Stimulated activated CD8-positive, alpha-beta memory T cell treated with anti-CD3 and anti-CD28 coated beads, Interleukin-12 subunit alpha, Interleukin-12 subunit beta, amount 100 ng/mL, for 24 hours (primary cell): Measurements from ENCODE around the gene PLEKHB2.
A peak's percentile ranks its signal among the peaks of the same experiment; 100 is the strongest.
"Not testable (repeated sequence)": the region's sequence is repeated elsewhere in the genome, so short reads cannot be mapped to it uniquely, and the experiment has no call there.

Source experiments
- DNase-seq: peaks from one replicate; pipeline ENCODE4 v3.0.0-alpha.2; 2020; ENCODE audit errors: extremely low read depth

Gene PLEKHB2

DNA sequence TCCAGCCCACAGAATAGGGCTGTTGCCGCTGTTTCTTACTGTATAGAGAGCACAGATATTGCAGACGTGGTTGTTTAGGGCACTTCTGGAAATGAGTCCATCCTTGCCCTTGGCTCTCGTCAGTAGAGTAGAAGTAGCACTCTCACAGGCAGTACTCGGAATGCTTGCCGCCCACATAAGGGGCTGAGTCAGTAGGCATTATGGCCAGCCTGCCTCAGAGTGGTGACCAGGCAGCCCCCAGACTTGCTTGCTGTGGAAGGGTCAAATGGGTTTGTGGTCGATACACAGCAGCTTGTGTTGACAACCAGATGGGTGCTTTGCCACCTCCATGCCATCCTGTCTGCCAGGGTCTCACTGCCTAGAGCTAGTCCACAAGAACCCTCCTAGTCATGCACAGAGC is 38.7 kb downstream of the PLEKHB2 start:
- no peak for DNase-seq

DNA sequence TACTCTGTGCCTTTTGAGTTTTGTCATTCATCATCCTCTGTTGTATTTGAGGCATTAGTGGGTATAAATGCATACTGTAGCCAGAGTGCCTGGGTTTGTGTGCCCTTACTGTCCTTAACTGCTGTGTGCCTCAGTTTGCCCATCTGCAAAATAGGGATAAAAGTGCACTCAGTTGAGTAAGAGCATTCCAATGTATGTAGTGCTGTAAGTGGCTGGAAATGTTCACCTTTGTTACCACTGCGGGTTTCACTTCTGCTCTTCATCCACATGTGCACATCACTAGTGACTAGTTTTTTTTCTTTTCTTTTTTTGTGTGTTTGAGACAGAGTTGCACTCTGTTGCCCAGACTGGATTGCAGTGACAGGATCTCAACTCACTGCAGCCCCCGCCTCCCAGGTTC is 39.9 kb downstream of the PLEKHB2 start:
- DNase-seq = no peak

DNA sequence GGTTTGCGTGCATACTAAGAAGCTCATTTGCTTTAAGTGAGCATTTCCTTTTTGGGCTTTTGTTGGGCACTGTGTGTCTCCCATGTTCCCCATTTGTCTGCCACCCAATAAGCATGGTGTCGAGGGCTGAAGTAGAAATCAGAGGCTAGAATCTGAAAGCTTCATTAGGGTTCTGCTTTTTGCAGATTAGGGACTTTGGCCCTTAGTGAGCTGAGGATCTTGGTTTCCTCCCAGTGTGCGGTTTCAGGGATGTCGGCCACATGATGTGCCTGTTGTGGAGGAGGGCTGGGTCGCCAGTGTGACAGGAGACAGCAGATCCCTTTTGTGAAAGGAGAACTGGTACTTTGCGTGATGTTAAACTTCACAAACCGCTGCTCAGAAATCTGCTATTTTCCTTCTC is 41.1 kb downstream of the PLEKHB2 start:
- no peak for DNase-seq

DNA sequence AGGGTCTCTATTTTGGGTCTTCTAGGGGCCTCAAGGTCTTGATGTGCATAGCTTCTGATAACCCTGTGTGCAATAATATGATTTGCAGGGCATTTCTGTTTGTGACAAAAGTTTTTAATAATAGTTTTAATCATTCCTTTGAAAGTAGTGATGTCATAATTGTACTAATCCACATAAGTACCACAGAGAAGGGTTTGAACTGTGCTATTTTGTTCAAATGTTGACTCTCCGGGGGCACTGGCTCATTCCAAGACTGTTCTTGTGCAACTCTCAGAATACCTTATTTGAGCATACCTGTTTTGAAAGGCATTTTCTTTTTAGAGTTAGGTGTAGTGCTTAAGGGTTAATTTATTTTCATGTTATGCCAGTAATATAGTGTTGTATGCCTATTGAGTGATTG is 41.6 kb downstream of the PLEKHB2 start:
- no peak for DNase-seq

DNA sequence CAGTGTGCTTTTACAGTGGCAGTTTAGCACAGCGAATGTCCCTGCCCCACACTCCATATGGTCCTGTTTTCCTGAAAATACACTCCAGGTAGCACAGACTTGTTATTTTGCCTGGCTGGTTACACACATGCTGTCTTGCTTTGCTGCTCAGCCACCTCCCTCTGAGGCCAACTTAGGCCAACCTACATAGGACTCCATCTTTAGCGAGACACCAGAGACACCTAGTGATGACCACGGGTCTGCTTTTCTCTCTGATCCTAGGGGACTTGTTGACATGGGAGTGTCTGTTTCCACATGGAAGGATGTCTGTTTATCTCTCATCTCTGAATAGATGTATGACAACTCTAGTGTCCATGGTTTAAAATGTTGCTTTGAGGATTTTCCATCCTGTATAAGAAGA is 43.3 kb downstream of the PLEKHB2 start:
- DNase-seq = no peak

DNA sequence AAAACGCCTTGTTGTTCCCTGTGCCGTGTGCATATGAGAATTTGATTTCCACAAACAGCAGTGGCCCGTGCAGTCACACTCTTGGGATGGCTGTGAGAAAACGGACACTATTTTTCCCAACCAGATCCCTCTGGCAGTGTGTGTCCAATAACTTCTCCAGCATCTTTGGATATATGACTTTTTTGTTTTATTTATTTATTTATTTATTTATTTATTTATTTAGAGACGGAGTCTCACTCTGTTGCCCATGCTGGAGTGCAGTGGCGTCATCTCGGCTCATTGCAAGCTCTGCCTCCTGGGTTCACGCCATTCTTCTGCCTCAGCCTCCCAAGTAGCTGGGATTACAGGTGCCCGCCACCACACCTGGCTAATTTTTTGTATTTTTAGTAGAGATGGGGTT is 45.0 kb downstream of the PLEKHB2 start:
- DNase-seq = not testable (repeated sequence)

DNA sequence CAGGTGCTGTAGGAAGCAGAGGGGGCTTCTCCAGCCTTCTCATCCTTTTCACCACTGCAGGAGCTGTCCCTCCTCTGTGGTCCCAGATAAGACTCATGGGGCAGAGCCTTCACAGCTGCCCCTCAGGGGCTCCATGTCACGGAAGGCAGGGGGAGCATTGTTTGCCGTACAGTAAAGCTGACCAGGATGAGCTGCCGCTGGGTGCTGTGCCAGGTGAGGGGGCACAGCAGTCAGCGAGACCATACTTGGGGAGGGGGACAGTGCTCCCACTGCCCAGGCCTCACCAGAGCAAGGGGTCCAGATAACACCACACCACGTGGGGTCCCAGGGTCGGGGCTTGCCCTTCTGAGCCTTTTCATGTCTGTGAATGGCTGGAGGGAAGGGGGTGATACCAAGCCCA is 46.3 kb downstream of the PLEKHB2 start:
- DNase-seq = no peak

DNA sequence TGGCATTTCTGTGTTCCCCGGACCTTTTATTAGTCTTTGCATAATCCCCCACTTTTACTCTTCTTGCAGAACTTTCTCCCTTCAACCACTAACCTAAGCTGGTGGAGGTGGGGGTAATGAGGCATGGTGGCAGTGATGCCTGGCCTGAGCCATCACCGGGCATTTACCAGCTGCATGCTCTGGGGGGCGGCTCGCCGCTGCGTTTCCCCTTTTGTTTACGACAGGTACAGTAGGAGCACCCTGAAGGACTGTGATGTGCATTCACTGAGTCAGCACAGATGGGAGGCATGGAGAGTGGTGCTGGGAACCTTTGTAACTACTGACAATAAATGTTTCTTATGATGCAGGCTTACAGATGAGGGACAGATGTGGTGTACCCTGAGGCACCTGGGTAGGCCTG is 46.9 kb downstream of the PLEKHB2 start:
- DNase-seq = no peak

DNA sequence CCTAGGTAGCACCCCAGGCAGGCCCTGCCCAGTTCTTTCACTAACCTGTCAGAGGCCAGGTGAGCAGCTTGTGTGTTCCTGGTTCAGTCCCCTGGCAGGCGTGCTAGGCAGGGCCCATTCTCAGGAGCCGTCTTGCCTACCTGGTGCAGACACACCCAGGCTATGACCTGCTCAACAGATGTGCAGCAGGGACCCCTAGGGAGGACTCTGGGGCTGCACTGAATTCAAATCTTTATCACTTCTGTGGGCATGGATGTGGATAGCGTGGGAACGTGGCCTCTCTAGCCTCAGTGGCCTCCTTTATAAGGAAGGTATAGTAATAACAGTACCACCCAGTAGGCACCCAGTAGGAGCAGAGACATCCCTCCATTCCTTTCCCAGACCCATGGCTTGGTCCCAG is 48.4 kb downstream of the PLEKHB2 start:
- DNase-seq = no peak

DNA sequence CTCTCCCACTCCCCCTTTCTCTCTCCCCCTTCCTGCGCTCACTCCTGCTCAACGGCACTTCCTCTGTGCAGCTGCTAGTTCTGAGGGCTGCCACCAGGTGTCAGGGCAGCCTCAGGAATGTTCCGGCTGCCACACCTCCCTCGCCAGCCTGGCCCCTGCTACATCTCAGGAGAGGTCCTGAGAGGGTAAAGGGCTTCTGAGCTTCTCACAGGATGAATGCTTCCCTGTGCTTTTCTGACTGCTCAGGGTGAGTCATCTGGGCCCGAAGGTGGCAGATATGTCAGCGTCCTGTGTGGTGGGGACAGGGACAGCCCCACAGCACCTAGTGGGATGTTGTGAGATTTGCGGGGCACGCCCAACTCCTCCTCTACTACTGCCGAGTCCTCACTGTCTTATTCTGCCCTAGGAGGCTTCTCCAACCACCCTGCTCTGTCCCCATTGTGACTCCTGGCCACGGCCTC is 49.0 kb downstream of the PLEKHB2 start:
- DNase-seq = peak; percentile 61

DNA sequence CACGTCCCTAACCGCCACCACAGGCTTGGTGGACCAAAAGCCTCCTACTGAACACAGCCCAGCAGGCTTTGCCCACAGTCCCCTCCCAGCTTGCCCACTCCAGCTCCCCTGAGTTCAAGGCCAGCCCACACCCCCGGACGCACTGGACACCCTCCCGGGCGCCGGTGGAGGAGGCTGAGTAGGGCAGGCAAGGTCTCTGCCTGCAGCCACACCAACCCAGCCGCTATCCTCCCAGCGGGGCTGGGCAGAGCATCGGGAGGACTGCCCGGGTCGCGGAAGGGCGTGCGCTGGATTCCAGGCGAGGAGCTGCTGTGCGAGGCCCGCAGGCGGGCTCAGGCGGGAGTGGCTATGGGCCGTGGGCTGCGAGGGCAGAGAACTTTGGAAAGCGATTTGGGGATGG is 49.5 kb downstream of the PLEKHB2 start:
- DNase-seq = no peak

DNA sequence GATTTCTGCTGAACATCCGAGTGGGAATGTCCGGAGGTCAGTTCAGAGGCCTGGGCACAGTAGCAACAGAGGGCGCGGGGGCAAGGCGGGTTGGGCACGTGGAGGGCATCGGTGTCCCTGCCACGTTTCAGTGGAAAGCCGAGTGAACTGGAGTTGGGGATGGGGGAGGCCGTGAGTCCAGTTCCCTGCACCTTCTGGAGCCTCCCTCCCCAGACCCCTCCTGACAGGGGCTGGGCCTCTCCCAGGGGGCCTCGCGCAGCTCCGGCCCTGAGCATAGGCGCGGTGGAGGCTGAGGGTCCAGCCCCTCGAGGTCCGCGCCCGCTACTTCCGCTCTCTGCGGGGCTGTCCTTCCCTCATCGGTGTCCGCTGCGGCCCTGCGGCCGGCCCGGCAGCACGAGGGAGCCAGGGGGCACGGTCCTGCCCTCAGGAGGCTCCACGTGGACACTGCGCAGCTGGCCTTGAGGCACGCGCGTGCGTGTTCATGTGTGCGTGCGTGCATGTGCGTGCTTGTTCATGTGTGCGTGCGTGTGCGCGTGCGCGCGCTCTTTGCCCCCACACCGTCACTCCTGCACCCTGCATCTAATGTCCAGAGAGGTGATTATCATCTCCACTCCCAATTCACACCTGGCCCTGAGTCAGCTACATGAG is 50.2 kb downstream of the PLEKHB2 start:
- DNase-seq = no peak

DNA sequence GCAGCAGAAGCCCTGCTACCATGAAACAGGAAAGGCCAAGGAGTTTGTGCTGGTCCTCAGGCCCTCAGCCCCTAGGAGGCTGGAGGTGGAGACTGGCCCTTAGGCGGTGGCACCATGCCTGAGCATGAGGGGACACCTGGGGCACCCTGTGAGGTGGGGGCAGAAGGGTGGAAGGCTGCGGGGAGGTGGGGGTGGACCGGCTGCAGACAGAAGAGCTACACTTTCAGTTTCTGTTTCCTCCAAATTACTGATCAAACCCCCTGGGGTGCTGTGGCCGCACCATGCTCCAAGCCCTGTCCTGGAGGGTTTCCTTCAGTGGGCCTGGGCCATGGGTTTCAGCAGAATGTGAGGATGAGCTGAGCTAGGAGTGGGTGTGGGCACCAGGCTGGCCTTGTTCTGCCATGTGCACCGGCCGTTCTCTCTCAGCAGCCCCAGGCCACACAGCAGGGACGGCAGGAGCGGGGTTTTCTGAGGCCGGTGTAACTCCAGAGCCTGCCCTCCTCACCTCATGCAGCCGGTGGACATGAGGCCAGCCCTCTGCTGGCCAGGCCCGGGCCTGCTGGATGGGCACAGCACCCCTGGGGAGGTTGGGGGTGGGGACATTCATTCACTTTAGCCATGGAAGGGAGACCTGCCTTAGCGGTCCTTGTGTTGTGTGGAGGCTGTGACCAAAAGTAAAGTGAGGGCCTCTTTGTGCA is 51.5 kb downstream of the PLEKHB2 start:
- no peak for DNase-seq

DNA sequence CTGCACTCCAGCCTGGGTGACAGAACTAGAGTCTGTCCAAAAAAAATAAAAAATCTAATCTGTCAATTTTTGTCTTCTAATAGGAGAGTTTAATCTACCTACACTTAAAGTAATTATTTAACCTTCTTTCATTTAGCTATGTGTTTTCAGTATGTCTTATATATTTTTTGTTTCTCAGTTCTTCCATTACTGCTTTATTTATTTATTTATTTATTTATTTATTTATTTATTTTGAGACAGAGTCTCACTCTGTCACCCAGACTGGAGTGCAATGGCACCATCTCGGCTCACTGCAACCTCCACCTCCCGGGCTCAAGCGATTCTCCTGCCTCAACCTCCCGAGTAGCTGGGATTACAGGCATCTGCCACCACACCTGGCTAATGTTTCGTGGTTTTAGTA is 60.4 kb downstream of the PLEKHB2 start:
- DNase-seq = not testable (repeated sequence)

DNA sequence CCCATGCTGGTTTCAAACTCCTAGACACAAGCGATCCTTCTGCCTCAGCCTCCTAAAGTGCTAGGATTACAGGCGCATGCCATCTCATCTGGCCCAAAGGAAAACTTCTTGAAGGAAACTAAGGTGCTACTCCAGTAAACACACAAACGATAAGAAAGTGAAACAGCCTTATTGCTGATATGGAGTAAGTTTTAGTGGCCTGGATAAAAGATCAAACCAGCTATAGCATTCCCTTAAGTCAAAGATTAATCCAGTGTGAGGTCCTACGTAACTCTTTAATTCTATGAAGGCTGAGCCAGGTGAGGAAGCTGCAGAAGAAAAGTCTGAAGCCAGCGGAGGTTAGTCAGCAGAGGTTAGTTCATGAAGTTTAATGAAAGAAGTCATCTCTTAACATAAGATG is 63.4 kb downstream of the PLEKHB2 start:
- DNase-seq = no peak

DNA sequence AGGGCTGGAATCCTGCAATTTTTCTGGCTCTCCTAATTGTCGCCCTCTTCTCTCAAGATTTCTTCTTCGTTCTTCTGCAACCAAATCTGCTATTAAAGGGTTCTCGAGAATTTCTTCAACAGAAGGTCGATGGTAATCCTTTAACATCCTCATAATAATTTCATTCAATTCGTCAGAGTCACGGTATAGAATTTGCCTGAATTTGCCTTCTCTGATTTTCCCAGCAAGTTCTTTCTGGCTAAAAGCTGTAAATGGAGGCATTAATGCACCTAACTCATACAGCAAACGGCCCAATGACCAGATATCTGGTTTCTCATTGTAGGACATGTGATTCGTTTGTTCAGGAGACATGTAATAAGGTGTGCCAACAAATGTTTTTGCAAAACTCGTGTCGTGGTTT is 72.9 kb downstream of the PLEKHB2 start:
- not testable (repeated sequence) for DNase-seq

DNA sequence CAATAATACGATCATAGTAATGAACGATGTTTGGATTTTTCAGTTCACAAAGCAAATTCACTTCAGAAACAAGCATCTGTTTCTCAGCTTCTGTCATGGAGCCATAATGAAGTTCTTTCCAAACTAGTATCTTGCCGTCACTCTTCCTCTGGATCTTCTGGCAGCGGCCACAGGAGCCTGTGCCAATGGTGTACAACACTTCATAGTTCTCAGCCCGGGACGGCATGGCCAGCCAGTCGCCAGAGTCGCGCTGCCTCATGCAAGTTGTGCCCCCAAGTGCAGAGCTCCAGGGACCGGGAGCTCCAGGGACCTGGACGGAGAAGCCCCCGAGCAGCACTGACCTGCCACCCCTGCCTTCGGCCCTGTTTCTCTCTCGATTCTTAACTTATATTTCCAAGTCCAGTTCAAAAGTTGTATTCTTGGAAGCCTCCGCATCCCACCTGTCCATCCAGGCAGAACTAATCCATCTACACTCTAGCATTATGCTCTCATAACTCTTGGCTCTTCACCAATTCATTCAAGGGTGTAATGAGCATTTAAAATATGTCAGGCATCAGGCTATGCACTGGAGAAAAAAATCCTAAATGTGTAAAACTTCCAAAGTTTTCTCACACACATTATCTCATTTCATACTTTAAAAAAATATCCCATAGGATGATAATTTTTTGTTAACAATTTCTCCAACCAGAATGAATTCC is 73.7 kb downstream of the PLEKHB2 start:
- DNase-seq = not testable (repeated sequence)

DNA sequence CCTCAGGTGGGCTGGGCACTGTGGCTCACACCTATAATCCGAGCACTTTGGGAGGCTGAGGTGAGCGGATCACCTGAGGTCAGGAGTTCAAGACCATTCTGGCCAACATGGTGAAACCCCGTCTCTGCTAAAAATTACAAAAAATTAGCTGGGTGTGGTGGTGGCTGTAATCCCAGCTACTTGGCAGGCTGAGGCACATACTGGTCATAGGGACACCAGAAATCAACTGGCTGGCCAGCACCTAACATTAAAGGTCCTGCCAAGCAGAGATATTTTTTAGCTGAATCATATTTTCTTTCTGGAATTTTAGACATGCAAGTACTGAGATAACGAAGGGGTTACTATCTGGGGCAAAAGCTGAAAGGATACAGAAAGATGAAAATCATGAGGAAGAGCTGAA is 76.3 kb downstream of the PLEKHB2 start:
- DNase-seq = not testable (repeated sequence)

DNA sequence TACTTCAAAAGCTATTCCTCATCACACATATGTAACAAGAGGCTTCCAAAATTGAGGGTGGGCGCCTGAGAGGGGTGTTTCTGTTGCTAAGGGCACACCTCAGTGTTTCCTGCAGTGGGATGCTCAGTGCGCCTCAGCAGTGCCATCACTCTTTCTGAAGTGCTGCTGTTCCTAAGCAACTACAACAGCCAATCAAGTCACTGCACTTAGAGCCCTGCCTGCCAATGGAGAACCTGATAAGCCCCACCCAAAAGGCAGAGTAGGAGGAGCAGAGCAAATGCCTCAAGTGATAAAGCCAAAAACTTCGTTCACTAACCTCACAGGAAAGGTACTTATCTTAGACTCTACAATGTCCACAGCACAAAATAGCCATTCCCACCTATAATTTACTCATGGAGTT is 88.3 kb downstream of the PLEKHB2 start:
- not testable (repeated sequence) for DNase-seq

DNA sequence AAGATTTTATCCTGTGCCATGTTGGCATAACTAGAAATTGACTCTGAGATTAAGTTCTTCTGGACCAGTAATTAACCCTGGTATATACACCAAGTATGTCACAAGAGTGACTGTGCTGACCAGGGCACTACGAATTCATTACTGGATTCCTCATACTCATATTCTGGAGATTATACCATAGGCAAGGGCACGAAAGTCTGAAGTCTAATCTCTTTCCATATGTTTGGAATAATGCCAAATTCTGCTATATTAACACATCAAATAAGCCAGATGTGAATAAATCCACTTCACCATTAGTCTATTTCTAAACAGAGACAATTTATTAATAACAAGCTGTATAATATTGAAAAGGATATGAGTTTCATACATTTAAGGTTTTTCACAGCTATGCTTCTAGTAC is 91.0 kb downstream of the PLEKHB2 start:
- DNase-seq = not testable (repeated sequence)
